Gastrocnemius medialis (tissue), 4 donors: ENCODE data around the gene VAMP1.

Experiments
- POLR2A ChIP-seq, 2 donors: fragments of 450-650 bp; IDR thresholded peaks; one replicate each; pipeline ENCODE4 v1.6.1; 2017; ENCODE audit warnings: antibody characterized with exemption in 2 of 2, mild to moderate bottlenecking in 2 of 2, moderate library complexity in 2 of 2
- TF ChIP-seq, protein P1 (sequence below), 5 experiments: fragments of 450-650 bp in 3 of 5; fragments of 200-600 bp in 2 of 5; sonication (generic) in 2 of 5; IDR thresholded peaks in 4 of 5; conservative IDR thresholded peaks in 1 of 5; 1 replicate in 4 of 5; 2 replicates in 1 of 5; pipeline ENCODE4 v1.5.1; 2016 to 2019; ENCODE audit warnings: antibody characterized with exemption in 5 of 5, mild to moderate bottlenecking in 3 of 5, moderate library complexity in 3 of 5

DNA sequence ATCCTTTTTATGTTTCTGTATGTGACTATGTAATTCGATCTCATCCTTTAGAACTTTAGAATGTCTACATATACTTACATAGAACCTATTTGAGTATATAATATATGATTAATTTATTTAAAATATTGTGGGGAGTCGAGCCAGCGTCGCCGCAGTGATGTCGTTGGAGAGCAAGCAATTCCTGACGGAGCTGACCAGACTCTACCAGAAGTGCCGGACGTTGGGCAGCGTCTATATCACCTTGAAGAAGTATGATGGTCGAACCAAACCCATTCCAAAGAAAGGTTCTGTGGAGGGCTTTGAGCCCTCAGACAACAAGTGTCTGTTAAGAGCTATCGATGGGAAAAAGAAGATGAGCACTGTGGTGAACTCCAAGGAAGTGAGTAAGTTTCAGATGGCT lies 32.1 kb downstream of the VAMP1 start:
- TF ChIP-seq, protein P1, sequence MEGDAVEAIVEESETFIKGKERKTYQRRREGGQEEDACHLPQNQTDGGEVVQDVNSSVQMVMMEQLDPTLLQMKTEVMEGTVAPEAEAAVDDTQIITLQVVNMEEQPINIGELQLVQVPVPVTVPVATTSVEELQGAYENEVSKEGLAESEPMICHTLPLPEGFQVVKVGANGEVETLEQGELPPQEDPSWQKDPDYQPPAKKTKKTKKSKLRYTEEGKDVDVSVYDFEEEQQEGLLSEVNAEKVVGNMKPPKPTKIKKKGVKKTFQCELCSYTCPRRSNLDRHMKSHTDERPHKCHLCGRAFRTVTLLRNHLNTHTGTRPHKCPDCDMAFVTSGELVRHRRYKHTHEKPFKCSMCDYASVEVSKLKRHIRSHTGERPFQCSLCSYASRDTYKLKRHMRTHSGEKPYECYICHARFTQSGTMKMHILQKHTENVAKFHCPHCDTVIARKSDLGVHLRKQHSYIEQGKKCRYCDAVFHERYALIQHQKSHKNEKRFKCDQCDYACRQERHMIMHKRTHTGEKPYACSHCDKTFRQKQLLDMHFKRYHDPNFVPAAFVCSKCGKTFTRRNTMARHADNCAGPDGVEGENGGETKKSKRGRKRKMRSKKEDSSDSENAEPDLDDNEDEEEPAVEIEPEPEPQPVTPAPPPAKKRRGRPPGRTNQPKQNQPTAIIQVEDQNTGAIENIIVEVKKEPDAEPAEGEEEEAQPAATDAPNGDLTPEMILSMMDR (IDR thresholded peaks at IDR 0.05 in 4 of 5, conservative IDR thresholded peaks at IDR 0.05 in 1 of 5) = no peak
- TF ChIP-seq POLR2A (IDR thresholded peaks at IDR 0.05) = no peak
